22Rv1 (cell line): ENCODE measurements around the gene MAST4.

ENCODE experiments used
- CTCF ChIP-seq: fragments of 450-650 bp; IDR thresholded peaks from 2 replicates; pipeline ENCODE4 v1.5.1; 2017; ENCODE audit warnings: mild to moderate bottlenecking
- ZFX ChIP-seq: fragments of 450-650 bp; IDR thresholded peaks from 2 replicates; pipeline ENCODE4 v1.6.1; 2017; ENCODE audit warnings: antibody characterized with exemption, borderline replicate concordance

DNA sequence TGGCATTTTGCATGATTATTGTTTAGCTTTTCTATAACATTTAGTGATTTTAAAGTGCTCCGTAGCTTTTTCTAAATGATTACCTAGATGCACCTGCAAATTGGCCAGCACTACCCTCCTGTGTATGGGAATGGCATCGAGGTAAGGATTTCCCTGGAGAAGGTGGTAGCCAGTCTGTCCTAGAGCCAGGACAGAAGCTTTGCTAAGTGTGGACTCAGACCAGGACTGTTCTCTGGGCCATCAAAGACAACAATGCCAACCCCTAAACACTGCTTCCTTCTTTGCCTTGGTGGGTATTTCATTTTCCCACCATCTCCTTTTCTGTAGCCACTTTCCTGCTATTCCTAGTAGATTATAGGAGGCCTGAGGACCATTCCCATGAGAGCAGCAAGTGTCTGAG lies 547.4 kb downstream of the MAST4 start:
- TF ChIP-seq CTCF, result no peak
- no peak for TF ChIP-seq ZFX
